ENCODE results near the gene NRXN3. TPM values are rescaled to one million over a fixed set of nuclear protein-coding genes. Genes with fewer than 3 reads are reported as not detected.

The NRXN3 gene
- total and polyA plus RNA-seq, 8 donors, result 0.29 to 41.1 (median 9.1) TPM

GRCh38 chr14:78543433-78543832 lies 373.3 kb downstream of the NRXN3 start:
- intact Hi-C loops (cut with DNase I; ENCODE audit: low total_unique reads), result no loop called here
- DNase-seq, result no peak
- Histone ChIP-seq H3K27ac (no peak overlapping the region), H3K27me3 (no peaks in the 10 kb centered on the region), H3K4me3 (no peak overlapping the region), H3K9me3 (no peaks in the 10 kb centered on the region), H3K36me3 (no peaks in the 10 kb centered on the region), H3K4me1 (peaks cover 0 to 4% (median 0%) of the 10 kb centered on the region in 4 donors)
- no peak for TF ChIP-seq POLR2A (IDR thresholded peaks at IDR 0.05)
- no peak for TF ChIP-seq EP300 (IDR thresholded peaks at IDR 0.05)
- TF ChIP-seq POLR2AphosphoS5 (IDR thresholded peaks at IDR 0.05), result no peak
- no peak for TF ChIP-seq CTCF (IDR thresholded peaks at IDR 0.05)
- 37 to 64% (median 44%) methylated on average over 1 of the region's 1 CpG for whole genome bisulfite sequencing, 5 donors

- 59 to 82% (median 71%) methylated on average over 3 of the region's 3 CpGs for WGBS, 5 donors
- no peaks in the 10 kb centered on the region for H3K27me3 ChIP-seq
- peaks cover under 1 to 1% (median under 1%) of the 10 kb centered on the region in 4 donors for H3K4me1 ChIP-seq
- DNase-seq, result no peak
- intact Hi-C loops (cut with DNase I; ENCODE audit: low total_unique reads), result loop anchor here (10.0 kb wide), 2 partner anchors 396 to 696 kb away; no protein-coding TSS in a partner anchor
- H3K27ac ChIP-seq, result no peak overlapping the region
- H3K36me3 ChIP-seq, result no peaks in the 10 kb centered on the region
- TF ChIP-seq POLR2AphosphoS5 (IDR thresholded peaks at IDR 0.05) (no peak), EP300 (IDR thresholded peaks at IDR 0.05) (no peak), CTCF (IDR thresholded peaks at IDR 0.05) (no peak), POLR2A (IDR thresholded peaks at IDR 0.05) (no peak)
- H3K9me3 ChIP-seq, result no peaks in the 10 kb centered on the region
- H3K4me3 ChIP-seq, result no peak overlapping the region
Measured at GRCh38 chr14:78561074-78561473, 390.9 kb downstream of the NRXN3 start.

GRCh38 chr14:78566026-78566858 lies 396.1 kb downstream of the NRXN3 start:
- TF ChIP-seq POLR2AphosphoS5 (IDR thresholded peaks at IDR 0.05) (no peak), CTCF (IDR thresholded peaks at IDR 0.05) (peak in 5 of 7 experiments; percentile 32 to 65 (median 55))
- intact Hi-C loops (cut with DNase I; ENCODE audit: low total_unique reads), result loop anchor here (10.0 kb wide), 2 partner anchors 401 to 701 kb away; no protein-coding TSS in a partner anchor
- Histone ChIP-seq H3K9me3 (no peaks in the 10 kb centered on the region), H3K4me3 (peak overlapping the region; percentile 26 to 38 (median 32)), H3K36me3 (no peaks in the 10 kb centered on the region), H3K27me3 (no peaks in the 10 kb centered on the region), H3K27ac (no peak overlapping the region), H3K4me1 (peaks cover 6 to 16% (median 10%) of the 10 kb centered on the region in 4 donors)
- 22 to 33% (median 32%) methylated on average over 16 of the region's 16 CpGs for WGBS, 5 donors
- DNase-seq, result peak; percentile 81 to 91

- Histone ChIP-seq H3K4me3 (no peak overlapping the region), H3K27ac (no peak overlapping the region), H3K27me3 (no peaks in the 10 kb centered on the region), H3K36me3 (no peaks in the 10 kb centered on the region), H3K9me3 (no peaks in the 10 kb centered on the region), H3K4me1 (peaks cover 6 to 16% (median 10%) of the 10 kb centered on the region in 4 donors)
- no peak for TF ChIP-seq CTCF (IDR thresholded peaks at IDR 0.05)
- no peak for TF ChIP-seq POLR2A (IDR thresholded peaks at IDR 0.05)
- no peak for TF ChIP-seq EP300 (IDR thresholded peaks at IDR 0.05)
- intact Hi-C loops (cut with DNase I; ENCODE audit: low total_unique reads), result loop anchor here (10.0 kb wide), 2 partner anchors 402 to 702 kb away; no protein-coding TSS in a partner anchor
- peak in 1 of 2 donors; percentile 2 for DNase-seq
Measured at GRCh38 chr14:78566859-78567172, 396.6 kb downstream of the NRXN3 start.

Measured in stomach (tissue), 9 donors.